DND-41 (cell line): Measurements from ENCODE around the gene GLRA3.

Experiments
- ATAC-seq: fragments of 200-7000 bp; cut with Tn5 transposase; 3 replicates; pipeline ENCODE4 v1.9.1; 2021; ENCODE audit warnings: low read depth; ENCODE audit not compliant: insufficient read depth
- DNase-seq: peaks from one replicate; pipeline ENCODE4 v3.0.0-alpha.2; 2020
- H2AFZ ChIP-seq: 2 replicates; pipeline ENCODE4 v1.6.0; 2012; ENCODE audit warnings: low read depth, low read length
- H3K27ac ChIP-seq: 2 replicates; pipeline ENCODE4 v1.5.1; 2012; ENCODE audit warnings: low read length, inconsistent platforms
- H3K27me3 ChIP-seq: fragments of 200-600 bp; sonication (generic); 2 replicates; pipeline ENCODE4 v1.6.0; 2012; ENCODE audit warnings: low read length, mild to moderate bottlenecking, inconsistent platforms; ENCODE audit not compliant: insufficient read depth, poor library complexity
- H3K36me3 ChIP-seq: 2 replicates; pipeline ENCODE4 v1.5.1; 2012; ENCODE audit warnings: low read length, inconsistent platforms; ENCODE audit not compliant: insufficient read depth
- H3K4me1 ChIP-seq: 2 replicates; pipeline ENCODE4 v1.5.1; 2012; ENCODE audit warnings: mild to moderate bottlenecking, low read length; ENCODE audit not compliant: insufficient read depth
- H3K4me2 ChIP-seq: 2 replicates; pipeline ENCODE4 v1.6.0; 2012; ENCODE audit warnings: mild to moderate bottlenecking, moderate library complexity, low read length, inconsistent platforms; ENCODE audit not compliant: insufficient read depth
- H3K4me3 ChIP-seq, 2 experiments: fragments of 200-600 bp in 1 of 2; shearing (Covaris generic) in 1 of 2; 2 replicates each; pipeline ENCODE4 v1.5.1; 2012 to 2016; ENCODE audit warnings: inconsistent platforms in 2 of 2, low read length in 2 of 2, mild to moderate bottlenecking in 2 of 2, low read depth in 1 of 2, moderate library complexity in 1 of 2
- H3K79me2 ChIP-seq: 2 replicates; pipeline ENCODE4 v1.6.0; 2012; ENCODE audit warnings: low read length, inconsistent platforms; ENCODE audit not compliant: insufficient read depth
- H3K9ac ChIP-seq: 2 replicates; pipeline ENCODE4 v1.6.0; 2012; ENCODE audit warnings: low read depth, mild to moderate bottlenecking, inconsistent platforms, low read length, moderate library complexity
- H3K9me3 ChIP-seq: 2 replicates; pipeline ENCODE4 v1.5.1; 2012; ENCODE audit warnings: low read length, moderate library complexity, mild to moderate bottlenecking, inconsistent platforms; ENCODE audit not compliant: insufficient read depth, severe bottlenecking
- H4K20me1 ChIP-seq: 2 replicates; pipeline ENCODE4 v1.6.0; 2012; ENCODE audit warnings: low read length; ENCODE audit not compliant: insufficient read depth
- CTCF ChIP-seq: IDR thresholded peaks from 2 replicates; pipeline ENCODE4 v1.5.1; 2012; ENCODE audit warnings: borderline replicate concordance, low read length, moderate library complexity, mild to moderate bottlenecking; ENCODE audit not compliant: poor library complexity, severe bottlenecking; ENCODE audit errors: extremely low read depth
- EZH2 ChIP-seq: IDR thresholded peaks from 3 replicates; pipeline ENCODE4 v1.6.1; 2012; ENCODE audit warnings: borderline replicate concordance, low read depth, mild to moderate bottlenecking, moderate library complexity, low read length, inconsistent platforms; ENCODE audit not compliant: severe bottlenecking

Gene GLRA3

GRCh38 chr4:174871407-174871806 lies 42.4 kb upstream of the GLRA3 start:
- no peaks in the 10 kb centered on the region for H3K4me1 ChIP-seq
- no peak for TF ChIP-seq EZH2
- no peak for TF ChIP-seq CTCF
- H3K27me3 ChIP-seq: no peaks in the 10 kb centered on the region
- no peaks in the 10 kb centered on the region for H4K20me1 ChIP-seq
- no peak for DNase-seq
- no peaks in the 10 kb centered on the region for H3K36me3 ChIP-seq
- H3K4me3 ChIP-seq: no peak overlapping the region
- H3K79me2 ChIP-seq: no peaks in the 10 kb centered on the region
- no peak overlapping the region for H2AFZ ChIP-seq
- no peak overlapping the region for H3K27ac ChIP-seq
- no peaks in the 10 kb centered on the region for H3K9me3 ChIP-seq
- H3K9ac ChIP-seq: no peak overlapping the region
- H3K4me2 ChIP-seq: no peak overlapping the region
- ATAC-seq: no peak

GRCh38 chr4:174870311-174870710 lies 41.3 kb upstream of the GLRA3 start:
- Histone ChIP-seq H3K36me3 (no peaks in the 10 kb centered on the region), H2AFZ (no peak overlapping the region), H3K79me2 (no peaks in the 10 kb centered on the region), H4K20me1 (no peaks in the 10 kb centered on the region), H3K9ac (no peak overlapping the region), H3K4me2 (no peak overlapping the region), H3K9me3 (no peaks in the 10 kb centered on the region), H3K27me3 (no peaks in the 10 kb centered on the region), H3K27ac (no peak overlapping the region), H3K4me3 (no peak overlapping the region), H3K4me1 (no peaks in the 10 kb centered on the region)
- TF ChIP-seq CTCF: no peak
- TF ChIP-seq EZH2: no peak
- ATAC-seq: no peak
- no peak for DNase-seq

- DNase-seq: no peak
- no peaks in the 10 kb centered on the region for H3K27me3 ChIP-seq
These were observed 40.3 kb upstream of the GLRA3 start for GRCh38 chr4:174869339-174869738.

More at GRCh38 chr4:174869339-174869738, 40.3 kb upstream of the GLRA3 start:
- Histone ChIP-seq H4K20me1 (no peaks in the 10 kb centered on the region), H3K4me2 (no peak overlapping the region), H3K4me3 (no peak overlapping the region), H3K9ac (no peak overlapping the region), H3K36me3 (no peaks in the 10 kb centered on the region), H3K9me3 (no peaks in the 10 kb centered on the region), H3K4me1 (no peaks in the 10 kb centered on the region), H3K27ac (no peak overlapping the region), H2AFZ (no peak overlapping the region), H3K79me2 (no peaks in the 10 kb centered on the region)
- ATAC-seq: no peak
- TF ChIP-seq EZH2: no peak
- TF ChIP-seq CTCF: no peak
